ENCODE measurements around the gene KXD1. TPM values are rescaled to one million over a fixed set of nuclear protein-coding genes. Genes with fewer than 3 reads are reported as not detected.
"Not testable (repeated sequence)": the region's sequence is repeated elsewhere in the genome, so short reads cannot be mapped to it uniquely, and the experiment has no call there.

The KXD1 gene
- polyA plus RNA-seq, 5 donors = 65.2 to 89.5 (median 73.3) TPM

DNA sequence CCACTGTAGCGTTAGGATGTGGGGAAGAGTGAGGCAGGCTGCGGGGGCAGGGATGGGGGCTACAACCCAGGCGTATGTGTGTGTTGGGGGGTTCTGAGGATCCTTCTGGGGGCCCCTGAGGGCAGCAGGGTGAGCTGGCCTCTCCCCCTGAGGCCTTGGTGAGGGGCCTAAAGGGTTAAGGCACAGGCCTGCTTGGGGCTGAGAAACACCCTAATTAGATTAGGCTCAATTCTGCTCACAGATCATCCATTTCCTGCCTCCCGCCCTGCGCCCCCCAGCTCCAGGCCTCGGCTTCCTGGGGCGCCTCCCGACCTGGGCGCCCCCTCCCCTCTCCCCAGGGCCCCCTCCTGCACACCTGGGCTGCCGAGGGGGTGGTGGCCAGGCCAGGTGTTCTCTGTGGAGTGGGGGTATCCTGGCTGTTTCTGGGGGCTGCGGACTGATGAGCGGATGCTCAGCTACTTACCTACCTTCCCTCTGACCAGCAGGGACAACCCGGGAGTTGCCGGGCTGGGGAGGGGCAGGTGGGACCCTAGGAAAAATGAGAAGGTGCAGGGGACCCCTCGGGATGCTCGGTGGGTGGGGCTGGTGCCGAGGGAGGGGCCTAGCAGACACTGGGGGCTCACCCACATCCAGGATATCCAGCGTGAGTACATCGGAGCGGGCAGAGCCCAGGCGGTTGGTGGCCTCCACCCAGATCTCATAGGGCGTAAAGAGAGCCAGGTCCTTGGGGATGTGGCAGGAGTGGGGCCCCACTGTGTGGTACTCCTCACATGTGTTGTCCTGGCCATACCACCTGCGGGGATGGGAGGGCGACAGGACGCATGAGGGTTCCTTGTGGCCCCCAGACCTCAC is 40.4 kb downstream of the KXD1 start:
- DNase-seq = no peak

DNA sequence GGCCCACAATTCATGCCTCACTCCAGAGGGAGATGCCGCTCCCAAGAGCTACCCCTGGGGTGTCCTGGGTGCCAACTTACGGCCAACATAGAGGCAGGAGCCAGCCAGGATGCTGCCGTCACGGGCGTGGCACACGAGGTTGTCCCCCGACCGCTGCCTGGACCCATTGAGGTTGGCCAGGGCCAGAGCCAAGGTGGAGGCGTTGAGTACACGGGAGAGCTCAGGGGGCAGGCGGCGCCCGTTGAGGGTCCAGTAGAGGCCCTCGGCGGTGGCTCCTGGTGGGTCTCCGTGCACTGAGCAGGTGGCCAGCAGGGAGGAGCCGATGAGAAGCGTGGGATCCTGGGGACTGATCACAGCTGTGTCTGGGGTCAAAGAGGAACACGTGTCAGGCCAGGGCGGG is 41.8 kb downstream of the KXD1 start:
- DNase-seq = no peak

DNA sequence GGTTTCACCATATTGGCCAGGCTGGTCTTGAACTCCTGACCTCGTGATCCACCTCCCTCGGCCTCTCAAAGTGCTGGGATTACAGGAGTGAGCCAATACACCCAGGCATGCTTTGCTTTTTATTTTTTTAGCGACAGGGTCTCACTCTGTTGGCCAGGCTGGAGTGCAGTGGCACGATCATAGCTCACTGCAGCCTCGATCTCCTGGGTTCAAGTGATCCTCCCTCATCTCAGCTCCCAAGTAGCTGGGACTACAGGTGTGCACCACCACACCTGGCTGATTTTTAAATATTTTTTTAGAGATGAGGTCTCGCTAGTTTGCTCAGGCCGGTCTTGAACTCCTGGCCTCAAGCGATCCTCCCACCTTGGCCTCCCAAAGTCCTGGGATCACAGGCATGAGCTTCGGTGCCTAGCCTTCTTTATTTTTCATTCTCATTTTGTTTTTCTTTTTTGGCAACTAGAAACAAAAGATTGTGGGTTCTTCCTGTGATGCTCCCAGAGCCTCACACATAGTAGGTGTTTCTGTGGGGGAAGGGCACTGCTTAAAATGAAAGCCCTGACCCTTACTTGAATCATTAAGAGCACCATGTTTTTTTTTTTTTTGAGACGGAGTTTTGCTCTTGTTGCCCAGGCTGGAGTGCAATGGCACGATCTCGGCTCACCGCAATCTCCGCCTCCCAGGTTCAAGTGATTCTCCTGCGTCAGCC is 43.2 kb downstream of the KXD1 start:
- DNase-seq = not testable (repeated sequence)

DNA sequence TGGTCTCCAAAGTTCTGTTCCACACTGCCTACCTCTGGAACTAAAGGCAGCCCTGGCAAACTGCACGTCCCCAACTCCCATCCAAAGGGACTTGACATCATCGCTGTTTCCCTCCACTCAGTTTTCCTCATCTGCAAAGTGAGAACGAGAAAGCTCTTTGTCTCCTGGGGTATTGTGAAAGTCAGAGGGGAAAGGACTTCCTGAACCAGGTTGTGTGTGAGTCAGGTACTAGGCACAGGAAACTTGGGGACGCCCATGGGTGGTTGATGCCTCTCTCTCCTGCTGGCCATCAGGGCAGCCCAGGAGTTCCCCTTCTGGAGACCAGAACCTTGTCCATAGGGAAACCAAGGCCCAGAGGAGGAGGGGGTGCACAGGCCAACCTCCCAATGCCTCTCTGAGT is 44.2 kb downstream of the KXD1 start:
- no peak for DNase-seq

DNA sequence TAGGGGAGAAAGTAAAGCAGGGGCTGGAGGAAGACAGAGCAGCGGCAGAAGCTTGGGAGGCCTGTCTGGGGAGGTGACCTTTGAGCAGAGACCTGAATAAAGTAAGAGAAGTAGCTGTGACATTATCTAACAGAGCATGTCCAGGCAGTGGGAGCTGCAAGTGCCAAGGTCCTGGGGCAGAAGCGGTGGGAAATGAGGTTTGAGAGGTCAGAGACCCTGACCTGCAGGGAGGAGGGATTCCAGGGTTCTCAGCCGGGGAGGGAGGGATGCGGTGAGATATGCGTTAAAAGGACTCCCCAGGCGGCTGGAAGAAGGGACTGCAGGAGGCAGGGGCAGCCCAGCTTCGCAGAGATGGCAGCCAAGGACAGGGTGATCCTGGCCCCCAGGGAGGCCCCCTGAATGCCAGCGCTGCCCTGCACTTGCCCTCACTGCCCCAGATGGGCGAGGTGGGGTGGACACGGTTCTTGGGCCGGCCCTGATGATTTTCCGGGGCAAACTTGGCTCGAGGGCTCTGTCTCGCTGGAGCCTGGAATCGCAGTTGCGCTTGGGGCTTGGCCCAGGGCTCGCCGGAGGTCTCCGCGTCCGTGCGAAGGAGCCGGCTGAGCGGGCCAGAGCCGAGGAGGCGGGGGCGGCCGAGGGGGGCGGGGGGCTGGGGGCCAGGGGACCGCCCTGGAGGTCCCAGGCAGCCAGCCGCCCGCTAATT is 45.7 kb downstream of the KXD1 start:
- DNase-seq = no peak

DNA sequence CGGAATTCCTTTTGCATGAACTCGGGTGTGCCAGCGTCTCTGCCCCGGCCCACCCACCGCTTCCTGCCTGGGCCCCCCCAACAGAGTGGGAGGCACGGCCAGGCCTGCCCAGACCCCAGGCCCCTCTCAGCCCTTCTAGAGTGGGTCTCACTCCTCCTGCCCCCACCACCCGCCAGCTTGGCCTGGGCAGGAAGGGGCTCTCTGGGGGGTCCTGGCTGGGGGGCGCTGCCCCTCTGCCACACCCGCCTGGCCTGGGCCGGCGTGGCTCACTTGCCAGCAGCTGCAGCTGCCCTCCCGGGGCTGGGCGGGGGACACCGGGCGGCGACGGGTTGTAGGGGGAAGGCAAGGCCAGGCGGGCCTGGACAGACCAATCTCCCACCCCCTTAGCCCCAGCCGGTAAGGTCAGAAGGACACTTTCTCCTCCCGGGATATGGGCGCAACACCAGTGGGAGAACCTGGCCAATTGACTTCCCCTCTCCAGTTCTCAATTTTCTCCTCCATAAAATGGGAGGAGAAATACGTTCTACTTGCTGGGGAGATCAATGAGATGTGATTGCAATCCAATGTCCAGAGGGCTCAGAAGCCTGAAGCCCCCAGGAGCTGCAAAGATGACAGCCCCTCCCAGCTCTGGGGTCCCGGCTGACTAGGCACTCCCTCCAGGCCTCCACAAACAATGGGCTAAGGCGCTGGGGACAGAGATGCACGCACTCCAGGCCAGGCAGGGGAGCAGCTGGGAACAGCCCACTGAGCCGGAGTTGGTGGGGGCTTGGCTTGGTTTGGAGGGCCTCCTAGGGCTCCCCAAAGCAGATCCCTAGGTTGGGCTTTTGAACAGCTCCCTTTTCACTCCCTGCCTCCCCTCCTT is 46.5 kb downstream of the KXD1 start:
- no peak for DNase-seq

DNA sequence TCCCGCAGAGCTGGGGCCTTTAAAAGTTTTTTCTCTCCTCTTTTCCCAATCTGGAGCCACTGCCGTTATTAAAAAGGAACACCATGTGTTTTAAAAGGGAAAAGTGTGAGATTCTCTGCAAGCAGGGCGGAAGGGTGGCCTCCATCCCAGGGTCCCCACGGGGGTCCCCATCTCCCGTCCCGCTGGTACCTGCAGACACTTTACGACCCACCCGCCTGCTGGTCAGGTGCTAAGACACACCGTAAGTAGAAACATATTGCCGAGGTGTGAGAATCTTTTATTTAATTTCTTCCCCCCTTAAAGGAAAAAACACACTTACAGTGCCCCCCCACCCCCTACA is 47.1 kb downstream of the KXD1 start:
- no peak for DNase-seq

DNA sequence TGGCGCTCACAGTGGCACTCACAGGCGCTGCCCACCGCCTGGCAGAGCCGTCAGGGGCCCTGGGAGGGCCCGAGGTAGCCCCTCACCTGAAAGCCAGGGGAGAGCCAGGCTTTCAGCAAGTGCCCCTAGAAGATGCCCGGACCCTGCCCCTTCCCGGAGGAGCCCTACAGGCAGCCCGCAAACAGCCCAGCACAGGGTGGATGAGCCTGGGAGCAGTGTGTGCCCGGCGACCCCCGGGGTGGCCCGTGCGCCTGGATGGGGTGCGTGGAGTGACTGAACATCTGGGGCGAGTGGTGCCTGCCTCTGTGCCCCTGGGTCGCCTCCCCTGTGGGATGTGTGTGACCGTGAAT is 47.5 kb downstream of the KXD1 start:
- no peak for DNase-seq

DNA sequence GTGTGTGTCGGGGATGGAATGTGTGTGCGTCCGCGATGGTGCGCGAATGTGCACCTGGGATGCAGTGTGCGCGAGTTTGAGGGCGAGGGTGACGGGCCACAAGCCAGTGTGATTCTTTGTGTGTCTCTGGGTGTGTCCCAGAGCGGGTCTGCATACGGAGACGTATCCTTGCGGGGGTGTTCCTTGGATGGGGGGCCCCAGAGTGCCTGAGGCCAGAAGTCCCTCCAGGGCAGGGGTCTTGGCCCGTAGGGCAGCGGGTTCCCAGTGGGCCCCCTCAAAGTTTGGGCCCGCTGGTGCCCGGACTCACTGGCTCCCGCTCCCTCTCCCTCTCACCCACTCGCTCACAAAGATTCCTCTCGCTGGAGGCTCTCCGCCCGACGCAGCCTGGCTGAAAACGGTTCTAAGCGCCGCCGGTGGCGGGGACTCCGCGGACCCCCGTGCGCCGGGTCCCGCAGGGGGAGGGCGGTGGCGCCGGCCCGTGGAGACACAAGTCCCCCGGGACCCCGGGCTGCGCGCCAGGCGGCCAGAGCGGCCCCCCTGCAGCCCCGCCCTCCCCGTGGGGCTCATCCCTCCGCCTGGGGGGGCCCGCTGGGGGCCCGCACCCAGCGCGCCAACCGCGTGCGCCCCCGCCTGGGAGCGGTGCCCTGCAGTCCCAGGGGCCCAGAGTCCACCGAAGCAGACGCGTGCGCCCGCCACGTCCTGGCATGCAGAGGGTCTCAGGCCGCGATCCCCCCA is 48.0 kb downstream of the KXD1 start:
- DNase-seq = no peak

DNA sequence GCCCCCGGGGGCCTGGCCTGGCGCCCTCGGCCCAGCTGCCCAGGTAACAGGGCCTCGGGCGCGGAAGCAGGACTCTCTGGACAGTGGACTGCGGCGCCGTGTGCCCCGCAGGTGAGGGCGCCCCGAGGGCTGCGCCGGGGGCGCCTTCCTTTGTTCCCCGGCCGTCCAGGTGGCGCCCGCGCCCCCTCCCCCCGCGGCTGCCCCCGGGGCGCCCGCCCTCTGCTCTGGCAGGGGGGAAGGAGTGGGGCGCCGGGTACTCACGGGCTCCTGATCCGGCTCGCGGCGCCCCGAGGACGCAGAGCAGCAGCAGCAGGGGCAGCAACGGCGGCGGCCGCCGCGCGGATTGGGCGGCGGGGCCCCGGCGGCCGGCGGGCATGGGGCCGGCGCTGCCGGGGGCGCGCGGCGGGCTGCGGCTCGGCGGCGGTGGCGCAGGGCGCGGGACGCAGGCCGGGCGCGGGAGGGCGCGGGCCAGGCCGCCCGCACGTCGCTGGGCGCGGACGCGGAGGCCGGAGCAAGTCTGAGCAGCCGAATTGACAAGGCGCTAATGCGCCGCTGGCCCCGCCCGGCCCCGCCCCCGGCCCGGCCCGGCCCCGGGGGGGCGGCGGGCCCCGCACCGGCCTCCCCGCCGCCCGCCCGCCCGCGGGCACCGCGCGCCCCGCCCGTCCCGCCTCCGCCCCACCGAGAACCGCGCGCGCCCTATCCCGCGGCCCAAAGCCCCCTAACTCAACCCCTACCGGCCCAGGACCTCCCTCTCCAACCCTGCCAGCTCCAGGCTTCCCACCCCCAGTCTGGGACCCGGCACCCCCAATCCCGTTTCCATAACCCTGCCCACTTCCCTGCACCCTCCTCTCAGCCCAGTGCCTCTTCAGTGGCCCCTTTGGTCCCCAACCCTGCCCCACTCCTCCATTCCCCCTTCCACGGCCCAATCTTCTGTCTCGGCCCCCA is 48.9 kb downstream of the KXD1 start, which contains the start of gene CRLF1:
Gene CRLF1, minus strand, starts transcription at position 519 of the 945 bp plus-strand sequence. Its CDS starts 143 bp downstream, at position 376.
- DNase-seq = no peak

DNA sequence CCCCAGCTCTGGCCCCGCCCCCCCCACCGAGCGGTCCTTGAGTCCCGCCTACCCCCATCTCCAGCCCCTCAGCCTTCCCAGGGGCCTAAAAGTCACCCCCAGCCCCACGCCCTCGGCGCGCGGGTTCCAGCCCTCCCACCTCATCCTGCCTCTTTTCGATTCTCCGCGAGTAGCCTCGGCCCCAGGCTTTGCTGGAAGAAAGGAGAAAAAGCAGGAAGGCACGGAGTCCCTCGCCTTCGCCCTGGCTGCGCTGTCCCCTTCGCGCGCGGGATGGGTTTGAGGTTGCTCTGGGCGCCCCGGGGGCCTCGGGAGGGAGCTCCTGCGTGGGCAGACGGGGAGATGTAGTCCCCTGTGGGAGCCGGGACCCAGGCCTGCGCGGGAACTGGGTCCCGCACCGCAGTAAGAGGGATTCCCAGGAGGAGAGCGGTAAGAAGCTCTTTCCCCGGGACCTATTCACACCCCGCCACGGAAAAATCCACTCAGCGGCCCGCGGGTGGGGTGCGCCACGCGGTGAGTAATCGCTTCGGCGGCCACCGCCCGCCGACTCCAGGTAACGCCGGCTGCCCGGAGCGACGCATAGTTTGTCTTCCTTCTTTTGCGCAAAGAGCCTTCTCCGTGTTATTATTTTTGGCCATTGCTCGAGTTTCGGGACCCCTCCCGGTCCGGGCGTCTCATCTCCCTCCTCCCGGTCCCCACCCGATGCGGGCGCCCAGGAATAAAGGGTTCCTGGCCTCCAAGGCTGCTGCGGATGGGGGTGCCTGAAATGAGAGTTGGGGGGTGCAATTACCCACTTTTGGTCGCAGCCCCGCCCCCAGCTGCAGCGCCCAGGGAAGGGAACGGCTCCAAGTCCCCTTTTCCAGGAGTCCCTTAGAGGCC is 49.8 kb downstream of the KXD1 start:
- DNase-seq = no peak

DNA sequence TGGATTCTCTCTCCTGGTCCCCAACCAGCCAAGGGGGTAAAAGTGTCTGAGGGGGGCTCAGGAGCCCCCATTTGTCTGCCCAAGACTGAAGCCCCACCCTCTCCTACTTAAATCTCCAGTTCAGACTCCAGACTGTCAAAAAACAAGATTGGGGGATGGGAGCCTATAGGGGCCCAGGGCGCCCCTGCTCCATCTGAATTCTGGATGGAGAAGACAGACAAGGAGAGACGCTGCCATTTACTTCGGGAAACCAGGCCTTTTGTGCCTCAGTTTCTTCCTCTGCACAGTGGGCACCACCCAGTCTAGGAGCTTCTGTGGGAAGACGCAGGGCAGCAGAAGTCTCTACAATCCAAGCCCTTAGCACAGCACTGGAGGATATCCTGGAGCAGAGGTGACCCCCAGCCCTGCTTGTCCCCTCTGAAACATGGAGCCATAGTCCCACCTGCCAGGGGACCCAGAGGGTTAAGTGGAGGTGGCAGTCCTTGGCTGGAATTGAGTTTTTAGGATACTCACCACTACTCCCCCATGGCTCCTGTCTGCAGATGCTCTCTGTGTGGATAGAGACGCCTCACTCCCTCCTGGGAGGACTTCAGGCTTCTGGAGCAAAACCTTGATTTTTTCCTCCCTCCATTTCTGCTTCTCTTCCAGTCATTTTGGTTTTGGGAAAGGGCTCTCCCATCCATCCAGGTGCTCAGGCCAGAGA is 50.6 kb downstream of the KXD1 start:
- no peak for DNase-seq

DNA sequence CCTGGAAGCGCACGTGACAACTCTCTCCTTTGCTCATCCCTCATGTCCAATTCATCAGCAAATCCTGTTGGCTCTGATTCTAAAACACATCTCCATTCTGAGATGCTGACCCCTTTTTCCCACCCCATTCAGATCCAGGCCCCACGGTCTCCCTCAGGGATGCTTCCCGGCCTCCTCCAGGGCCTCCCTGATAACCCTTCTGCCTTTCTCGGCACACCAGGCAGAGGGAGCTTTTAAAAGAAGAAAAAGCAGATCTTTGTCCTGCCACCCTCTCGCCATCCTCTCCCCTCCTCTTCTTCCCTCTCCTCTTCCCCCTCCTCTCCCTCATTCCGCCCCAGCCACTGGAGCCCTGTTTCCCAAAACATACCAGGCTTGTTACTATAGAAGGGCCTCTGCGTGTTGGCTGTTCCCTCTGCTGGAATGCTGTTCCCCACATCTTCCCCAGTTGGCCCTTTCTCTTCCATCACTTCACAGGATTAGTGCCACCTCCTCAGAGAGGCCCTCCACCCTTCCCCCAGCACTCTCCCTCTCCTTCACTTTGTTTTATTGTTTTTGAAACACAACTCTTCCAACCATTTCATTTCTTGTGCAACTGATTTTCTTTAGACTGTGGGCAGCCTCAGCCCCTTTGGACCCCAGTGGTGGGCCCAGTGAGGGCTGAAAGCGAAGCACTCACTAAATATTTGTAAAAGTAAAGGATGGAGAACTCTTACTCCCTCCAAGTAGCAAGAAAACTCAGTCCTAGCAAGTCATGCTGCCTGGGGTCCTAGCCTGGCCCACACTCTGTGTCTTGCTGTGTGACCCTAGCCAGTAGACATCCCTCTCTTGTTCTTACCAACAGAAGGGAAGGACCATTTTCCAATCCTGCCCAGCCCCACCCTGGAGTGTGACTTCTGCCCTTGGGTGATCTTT is 51.4 kb downstream of the KXD1 start:
- DNase-seq = no peak

DNA sequence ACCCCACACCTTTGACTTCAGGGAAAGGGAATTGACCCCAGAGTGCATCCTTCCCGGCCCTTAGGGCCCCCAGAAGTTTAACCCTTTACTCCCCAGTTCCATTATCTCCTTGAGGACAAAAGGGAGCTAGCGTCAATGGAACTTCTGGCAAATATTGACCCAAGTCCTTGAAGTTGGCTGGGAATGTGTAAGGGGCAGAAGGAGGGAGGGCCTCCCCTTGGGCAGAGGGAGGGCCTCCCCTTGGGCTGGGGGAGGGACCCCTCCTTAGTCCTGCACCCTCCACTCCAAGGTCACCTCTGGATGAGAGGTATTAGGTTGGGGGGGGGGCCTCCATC is 52.0 kb downstream of the KXD1 start:
- DNase-seq = no peak

DNA sequence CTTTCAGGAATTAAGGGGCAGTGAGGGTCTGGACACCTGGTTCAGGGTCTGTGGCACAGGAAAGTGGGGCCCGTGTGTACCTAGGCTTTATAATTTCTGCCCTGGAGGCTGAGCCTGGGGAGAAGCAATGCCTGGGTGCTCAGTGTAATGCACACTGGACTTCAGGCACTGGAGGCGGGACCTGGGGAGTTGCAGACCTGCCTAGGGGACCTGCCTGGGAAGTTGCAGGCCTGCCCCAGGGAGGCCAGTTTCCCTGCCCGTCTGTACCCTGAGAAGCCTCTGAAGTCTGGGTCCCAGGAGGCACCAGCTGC is 52.5 kb downstream of the KXD1 start:
- DNase-seq = no peak

DNA sequence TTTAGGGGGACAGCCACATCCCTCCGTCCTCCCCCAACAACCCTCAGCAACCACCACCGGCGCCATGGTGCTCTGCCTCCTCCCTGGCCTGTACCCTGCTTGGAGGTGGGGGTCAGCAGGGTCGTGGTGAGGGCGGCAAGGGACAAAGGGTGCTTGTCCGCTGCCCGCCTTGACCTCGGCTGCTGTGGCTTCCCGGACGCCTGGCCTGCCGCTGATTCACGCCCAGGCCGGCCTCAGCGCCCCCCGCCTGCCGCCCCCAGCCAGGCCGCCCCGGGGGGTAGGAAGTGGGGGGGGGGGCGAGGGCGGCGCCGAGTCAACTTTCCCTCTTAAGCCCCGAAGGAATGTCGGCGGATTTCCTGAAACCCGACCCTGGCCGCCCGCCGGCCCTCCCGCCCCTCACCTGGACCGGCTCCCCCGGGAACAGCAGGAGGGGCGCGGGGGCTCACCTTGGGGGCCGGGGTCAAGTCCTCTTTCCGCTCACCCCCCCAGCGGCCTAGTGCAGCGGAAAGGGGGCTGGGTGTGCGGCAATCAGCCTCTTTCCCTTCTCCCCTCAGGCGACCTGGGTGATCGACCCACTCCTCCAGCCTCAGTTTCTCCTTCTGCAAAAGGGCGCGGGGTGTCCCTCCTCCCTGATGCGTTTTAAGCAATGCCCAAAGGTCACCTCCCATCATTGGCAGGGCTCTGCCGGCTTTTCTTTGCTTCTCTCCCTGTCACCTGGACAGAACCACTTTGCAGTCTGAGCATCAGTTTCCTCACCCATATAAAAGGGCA is 53.1 kb downstream of the KXD1 start:
- DNase-seq = no peak
